GM21423 (cell line): ENCODE results near the gene TUBD1.
"Not testable (repeated sequence)": the region's sequence is repeated elsewhere in the genome, so short reads cannot be mapped to it uniquely, and the experiment has no call there.

Experiments
- ATAC-seq: cut with Tn5 transposase; IDR thresholded peaks from one replicate; pipeline ENCODE4 v1.9.1; 2021; ENCODE audit warnings: mild to moderate bottlenecking, moderate library complexity; ENCODE audit not compliant: unreplicated experiment

The TUBD1 gene, protein sequence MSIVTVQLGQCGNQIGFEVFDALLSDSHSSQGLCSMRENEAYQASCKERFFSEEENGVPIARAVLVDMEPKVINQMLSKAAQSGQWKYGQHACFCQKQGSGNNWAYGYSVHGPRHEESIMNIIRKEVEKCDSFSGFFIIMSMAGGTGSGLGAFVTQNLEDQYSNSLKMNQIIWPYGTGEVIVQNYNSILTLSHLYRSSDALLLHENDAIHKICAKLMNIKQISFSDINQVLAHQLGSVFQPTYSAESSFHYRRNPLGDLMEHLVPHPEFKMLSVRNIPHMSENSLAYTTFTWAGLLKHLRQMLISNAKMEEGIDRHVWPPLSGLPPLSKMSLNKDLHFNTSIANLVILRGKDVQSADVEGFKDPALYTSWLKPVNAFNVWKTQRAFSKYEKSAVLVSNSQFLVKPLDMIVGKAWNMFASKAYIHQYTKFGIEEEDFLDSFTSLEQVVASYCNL

DNA sequence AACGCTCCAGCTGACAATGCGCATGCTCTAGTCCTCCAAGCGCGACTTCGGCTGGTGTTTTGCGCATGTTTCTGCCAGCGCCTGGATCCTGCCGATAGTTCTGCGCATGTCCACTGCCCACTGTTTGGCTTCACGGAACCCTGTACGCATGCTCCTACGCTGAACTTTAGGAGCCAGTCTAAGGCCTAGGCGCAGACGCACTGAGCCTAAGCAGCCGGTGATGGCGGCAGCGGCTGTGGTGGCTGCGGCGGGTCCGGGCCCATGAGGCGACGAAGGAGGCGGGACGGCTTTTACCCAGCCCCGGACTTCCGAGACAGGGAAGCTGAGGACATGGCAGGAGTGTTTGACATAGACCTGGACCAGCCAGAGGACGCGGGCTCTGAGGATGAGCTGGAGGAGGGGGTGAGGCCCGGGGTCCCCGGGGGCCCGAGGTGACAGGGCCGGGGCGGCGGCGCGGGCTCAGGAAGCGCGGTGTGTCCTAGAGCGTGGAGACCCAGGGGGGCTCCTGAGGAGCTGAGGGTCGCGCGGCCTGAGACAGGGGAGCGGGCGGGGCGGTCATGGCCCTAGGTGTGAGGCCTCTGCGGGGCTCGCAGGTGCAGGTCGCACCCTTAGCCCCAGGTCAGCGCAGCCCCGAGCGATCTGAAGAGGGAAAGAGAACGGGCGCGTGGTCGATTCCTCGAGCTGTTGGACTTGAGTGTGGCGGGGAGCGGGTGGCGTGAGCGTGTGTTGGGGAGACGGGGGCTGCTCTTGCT, at the start of gene TUBD1, which contains the start of gene RPS6KB1:
Gene TUBD1, minus strand, starts transcription at position 20 of the 752 bp plus-strand sequence. CDS start 1,941 bp downstream, outside the sequence.
Gene RPS6KB1, plus strand, starts transcription at position 198 of the 752 bp plus-strand sequence. Its CDS starts 64 bp downstream, at position 262.
- ATAC-seq, result peak; percentile 89

DNA sequence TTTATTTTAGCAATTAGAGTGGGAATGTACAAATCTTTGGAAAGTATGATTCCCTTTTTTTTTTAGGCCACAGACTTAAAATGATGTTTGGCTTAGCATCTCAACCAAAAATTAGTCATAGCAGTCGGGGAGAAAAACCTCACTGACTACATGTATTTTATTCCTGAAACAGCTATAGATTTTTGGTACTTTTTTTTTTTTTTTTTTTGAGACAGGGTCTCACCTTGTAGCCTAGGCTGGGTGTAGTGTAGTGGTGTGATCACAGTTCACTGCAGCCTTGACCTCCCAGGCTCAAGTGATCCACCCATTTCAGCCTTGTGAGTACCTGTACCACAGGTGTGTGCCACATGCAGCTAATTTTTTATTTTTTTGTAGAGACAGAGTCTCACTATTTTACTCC, 48.4 kb upstream of the TUBD1 start:
- no peak for ATAC-seq

DNA sequence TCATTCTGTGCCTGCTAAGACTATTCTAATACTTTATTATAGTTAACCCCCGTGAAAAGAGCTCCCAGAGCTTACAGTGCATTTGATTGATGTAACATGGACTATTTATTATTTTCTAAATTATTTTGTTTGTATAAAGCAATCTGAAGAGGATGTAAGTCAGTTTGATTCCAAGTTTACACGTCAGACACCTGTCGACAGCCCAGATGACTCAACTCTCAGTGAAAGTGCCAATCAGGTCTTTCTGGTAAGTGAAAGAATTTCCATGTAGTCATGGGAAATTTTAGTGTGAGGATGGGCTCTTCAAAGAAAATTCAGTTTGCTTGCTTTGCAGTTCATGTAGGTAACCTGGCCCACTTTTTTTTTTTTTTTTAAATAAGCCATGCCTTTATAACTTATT, 48.0 kb upstream of the TUBD1 start:
- ATAC-seq, result not testable (repeated sequence)

DNA sequence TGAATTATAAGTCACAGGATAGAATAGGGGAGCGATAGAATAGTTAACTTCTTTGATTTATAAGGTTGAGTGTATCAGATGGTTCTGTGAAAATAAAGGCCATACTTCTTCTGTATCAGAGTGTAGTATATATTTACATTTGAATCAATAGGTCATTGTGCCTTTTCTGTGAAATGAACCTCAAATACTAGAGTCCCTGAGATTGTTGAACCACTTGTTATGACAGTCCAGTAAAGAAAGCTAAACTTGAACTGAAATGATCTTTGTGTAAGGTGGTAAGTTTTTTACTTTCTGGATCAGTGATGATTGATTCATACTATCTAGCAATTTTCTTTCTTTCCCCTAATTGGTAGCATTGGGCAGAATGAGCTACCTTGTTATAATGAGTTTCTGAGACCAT, 40.6 kb upstream of the TUBD1 start:
- not testable (repeated sequence) for ATAC-seq

DNA sequence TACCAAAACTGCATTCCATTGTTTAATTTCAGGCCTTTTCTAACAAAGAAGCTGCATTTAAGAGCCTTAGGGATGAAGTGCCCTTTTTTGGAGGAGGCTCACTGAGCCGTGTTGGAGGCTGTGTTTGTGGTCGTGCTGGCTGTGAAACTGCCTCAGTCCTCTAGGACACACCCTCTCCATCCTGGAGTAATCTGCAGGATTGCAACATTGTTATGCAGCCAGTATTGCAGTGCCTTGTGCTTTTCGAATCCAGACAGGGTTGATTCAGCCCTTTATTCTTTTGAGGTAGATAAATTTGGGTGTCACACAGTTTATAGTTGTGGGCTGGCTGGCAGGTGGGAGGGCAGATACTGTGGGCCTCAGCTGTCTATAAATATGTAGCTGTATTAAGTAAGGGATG, 38.0 kb upstream of the TUBD1 start:
- not testable (repeated sequence) for ATAC-seq

DNA sequence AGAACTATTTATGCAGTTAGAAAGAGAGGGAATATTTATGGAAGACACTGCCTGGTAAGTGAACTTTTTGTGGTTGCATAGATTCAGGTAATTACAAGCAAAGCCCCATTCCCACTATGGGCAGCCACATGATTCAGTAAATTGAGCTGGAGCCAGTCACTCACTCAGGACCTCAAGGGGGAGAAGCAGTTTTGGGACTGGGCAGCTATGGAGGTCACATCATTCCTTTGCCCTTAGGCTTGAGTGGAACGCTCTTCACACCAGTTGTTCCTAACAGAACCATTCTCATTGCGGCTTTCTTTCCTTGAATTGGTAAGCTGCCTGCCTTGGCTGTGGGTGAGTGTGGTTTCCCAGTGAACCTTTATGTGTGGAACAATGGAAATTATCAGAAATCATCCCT, 37.4 kb upstream of the TUBD1 start:
- not testable (repeated sequence) for ATAC-seq

DNA sequence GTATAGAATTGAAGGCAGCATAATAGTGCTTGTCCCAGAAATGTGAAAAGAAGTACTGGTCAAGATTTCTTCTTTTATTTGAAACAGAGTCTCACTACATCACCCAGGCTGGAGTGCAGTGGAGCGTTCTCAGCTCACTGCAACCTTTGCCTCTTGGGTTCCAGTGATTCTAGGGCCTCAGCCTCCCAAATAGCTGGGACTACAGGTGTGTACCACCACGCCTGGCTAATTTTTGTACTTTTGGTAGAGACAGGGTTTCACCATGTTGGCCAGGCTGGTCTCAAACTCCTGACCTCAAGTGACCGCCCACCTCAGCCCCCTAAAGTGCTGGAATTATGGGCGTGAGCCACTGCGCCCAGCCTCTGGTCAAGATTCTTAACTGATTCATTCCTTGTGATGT, 27.9 kb upstream of the TUBD1 start:
- ATAC-seq, result not testable (repeated sequence)

DNA sequence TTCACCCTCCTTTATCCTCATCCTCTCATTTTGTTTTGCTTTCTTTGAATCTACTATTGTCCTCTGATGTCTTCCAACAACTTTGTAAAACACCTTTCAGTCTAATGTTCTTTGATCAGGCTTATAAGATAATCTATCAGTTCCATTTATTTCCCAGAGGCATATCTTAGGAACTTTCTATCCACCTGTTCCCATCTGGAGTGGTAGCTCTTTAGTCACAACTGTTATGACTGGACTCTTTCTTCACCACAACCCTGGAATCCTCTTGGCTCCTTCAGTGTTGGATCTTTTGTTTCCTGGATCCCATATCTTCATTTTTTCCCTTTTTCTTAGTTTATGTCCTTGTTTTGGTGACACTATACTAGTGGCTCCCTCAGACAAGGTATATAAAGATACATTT, 23.7 kb upstream of the TUBD1 start:
- ATAC-seq, result no peak

DNA sequence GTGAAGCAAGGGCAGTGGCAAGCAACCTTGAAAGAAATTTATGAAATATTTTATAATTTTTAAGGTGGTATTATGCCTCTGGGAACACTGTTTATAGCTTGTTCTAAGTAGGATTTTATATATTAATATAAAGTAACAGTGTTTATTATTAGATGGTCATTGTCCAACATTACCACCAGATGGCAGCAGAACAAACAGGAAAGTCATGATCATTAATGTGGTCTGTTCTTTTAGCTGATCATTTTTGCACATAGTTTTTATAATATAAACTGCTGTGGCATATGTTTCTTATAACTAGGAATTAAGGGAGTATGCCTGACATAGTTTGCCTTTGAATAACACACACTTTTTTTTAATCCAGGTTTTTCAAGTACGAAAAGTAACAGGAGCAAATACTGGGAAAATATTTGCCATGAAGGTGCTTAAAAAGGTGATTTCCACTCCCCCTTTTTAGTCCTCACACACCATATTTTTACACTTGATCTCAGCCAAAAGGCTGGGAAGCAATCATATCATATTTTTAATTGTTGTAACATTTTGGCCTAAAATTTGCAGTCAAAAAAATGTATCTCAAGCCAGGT, 21.6 kb upstream of the TUBD1 start:
- no peak for ATAC-seq

DNA sequence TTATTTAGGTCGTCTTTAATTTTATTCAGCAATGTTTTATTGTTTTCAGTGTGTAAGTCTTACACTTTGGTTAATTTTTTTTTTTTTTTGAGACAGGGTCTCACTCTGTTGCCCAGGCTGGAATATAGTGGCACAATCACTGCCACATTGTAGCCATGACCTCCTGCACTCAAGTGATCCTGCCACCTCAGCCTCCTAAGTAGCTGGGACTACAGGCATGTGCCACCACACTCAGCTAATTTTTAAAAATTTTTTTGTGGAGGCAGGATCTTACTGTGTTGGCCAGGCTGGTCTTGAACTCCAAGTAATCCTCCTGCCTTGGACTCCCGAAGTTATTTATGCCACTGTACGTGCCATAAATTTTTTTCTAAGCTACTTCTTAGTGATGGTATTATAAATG, 14.7 kb upstream of the TUBD1 start:
- no peak for ATAC-seq

DNA sequence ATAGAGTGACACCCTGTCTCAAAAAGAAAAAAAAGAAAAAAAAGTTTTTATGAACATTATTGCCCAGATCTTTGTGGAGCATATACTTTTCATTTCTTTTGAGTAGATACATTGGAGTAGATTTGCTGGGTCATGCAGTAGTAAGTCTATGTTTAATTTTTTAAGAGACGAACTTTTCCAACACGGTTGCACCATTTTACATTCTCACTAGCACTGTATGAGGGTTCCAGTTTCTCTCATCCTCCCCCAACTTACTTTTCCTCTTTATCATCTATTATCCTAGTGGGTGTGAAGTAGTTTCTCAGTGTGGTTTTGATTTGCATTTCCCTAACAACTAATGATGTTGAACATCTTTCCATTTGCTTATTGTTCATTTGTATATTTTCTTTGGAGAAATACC, 10.7 kb upstream of the TUBD1 start:
- no peak for ATAC-seq

DNA sequence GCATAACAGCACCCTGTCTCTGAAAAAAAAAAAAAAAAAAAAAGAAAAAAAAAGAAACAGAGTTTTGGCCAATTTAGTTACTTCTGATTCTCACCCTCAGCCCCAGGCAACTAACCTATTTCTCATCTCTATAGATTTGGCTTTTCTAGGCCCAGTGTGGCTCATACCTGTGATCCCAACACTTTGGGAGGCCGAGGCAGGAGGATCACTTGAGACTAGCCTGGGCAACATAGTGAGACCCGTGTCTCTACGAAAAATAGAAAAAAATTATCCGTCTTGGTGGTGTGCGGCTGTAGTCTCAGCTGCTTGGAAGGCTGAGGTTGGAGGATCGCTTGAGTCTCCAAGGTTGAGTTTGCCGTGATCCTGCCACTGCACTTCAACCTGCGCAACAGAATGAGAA, 8.9 kb upstream of the TUBD1 start:
- ATAC-seq, result no peak

DNA sequence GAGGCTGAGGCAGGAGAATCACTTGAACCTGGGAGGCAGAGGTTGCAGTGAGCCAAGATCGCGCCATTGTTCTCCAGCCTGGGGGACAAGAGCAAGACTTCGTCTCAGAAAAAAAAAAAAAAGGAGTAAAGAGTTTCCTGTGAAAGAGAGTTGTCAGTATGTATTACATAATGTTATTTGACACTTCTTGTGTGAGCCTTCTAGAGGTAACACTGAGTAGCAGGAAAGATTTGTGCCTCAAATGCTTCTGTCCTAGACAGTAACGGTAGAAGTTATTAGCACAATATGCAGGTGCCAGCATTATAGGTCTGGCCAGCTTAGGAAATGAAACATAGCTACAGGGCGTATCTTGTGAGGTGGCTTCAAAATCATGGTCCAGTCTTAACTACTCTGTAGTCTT, 6.4 kb upstream of the TUBD1 start:
- no peak for ATAC-seq

DNA sequence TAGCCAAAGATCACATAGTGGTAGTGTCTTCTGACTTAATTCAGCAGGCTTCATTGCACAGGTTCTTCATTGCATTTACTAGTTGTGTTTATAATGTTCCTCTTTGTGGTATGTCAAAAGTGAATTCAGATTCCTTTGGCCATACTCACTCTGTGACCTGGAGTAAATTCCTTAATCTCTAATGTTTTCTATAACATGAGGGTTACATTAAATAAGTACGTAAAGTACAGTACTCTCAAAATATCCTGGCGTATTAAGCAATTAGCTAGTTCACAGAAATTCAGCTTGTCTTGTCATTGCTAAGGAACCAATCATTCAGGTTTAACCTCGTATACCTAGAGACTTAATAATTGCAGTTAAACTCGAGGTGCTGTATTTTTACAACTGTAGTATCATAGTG, 4.3 kb upstream of the TUBD1 start:
- ATAC-seq, result no peak

DNA sequence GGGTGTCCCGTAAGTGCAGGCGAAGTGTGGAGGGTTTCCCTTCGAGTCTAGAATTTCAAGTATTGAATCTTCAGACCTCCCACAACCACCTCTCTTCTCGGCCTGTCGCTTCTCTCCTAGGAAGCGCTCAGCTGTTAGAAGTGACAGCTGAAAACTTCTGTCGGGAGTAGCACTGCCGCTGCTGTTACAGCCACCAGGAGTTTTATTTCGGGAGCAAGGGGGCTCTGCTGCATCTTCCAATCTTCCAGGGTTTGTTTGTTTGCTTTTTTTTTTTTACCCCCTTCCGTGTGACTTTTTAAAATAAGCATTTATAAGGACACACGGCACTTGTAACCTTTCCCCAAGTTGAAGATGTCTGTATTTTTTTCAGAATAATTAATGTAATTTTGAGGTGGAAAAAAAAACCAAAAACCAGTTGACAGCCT, 945 bp upstream of the TUBD1 start:
- peak; percentile 2 for ATAC-seq

DNA sequence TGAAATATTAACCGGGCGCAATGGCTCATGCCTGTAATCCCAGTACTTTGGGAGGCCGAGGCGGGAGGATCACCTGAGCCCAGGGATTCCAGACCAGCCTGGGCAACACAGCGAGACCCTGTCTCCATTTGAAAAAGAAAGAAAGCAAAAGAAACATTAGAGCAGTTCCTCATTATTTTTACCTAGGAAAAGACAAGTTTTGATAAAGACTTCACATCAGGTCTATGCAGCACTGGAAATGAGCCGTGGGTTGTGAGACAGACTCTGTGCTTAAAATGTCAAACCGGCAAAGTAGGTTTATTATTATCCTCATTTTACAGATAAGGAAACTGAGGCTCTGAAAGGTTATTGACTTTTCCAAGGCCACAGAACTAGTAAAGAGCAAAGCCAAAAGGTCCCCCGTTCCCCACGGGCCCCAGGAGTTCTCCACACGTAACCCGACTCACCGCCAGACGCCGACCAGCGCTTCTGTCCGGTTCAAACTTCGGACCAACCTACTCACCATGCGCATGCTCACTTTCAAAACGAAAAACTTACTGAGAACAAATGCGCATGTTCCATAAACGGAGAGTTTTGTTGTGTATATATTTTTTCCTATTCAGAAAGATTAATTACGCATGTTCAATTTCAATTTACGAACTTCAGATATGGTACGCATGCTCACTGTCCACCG, 356 bp downstream of the TUBD1 start:
- ATAC-seq, result peak; percentile 43

DNA sequence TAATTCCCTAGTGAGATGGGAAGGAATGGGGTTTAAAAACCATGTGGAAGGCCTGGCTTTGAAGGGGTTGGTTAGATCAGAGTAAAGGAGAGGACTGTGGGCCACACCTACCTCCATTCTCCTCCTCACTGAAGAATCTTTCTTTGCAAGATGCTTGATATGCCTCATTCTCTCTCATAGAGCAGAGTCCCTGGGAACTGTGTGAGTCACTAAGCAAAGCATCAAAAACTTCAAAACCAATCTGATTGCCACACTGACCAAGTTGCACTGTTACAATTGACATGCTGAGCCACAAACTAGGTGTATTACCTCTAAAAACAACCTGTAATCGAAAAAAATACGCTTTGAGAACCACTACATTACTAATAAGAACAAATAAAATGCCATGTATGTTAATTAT, 2.0 kb downstream of the TUBD1 start:
- ATAC-seq, result no peak

DNA sequence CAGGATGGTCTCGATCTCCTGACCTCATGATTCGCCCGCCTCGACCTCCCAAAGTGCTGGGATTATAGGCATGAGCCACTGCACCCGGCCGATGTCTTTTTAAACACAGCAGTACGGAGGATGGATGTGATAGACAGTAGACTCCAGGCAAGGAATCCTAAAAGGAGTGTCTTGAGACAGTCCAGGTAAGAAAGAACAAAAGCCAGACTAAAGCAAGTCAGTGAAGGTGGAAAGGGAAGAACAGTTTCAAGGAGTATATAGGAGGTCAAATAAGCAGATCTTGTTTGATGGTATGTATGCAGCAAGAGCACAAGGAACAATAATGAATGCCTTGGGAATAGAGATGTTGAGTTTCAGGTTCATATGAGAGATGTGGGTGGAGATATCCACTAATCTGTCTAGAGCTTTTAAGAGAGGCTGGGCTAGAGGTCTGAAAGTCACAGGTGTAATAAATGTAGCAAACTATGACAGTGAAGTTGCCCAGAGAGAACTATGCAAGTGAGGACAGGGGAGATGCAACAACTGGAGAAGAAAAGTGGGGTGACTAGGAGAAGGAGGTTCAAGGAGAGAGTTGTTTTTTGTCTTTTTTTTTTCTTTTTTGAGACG, 4.5 kb downstream of the TUBD1 start:
- ATAC-seq, result no peak

DNA sequence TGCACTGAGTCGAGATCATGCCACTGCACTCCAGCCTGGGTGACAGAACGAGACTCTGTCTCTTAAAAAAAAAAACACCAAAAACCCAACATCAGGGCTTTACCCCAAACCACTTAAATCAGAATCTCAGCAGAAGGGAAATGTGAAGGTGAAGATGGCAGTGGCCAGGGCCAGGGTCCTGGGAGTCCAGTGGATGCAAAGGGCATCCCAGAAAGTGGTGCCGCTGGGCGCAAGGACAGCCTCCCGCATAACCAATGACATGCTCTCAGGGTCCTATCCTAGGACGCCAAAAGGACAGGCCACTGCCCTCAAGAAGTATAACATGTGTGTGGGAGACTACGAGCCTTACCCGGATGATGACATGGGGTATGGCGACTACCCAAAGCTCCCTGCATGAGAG, 7.9 kb downstream of the TUBD1 start:
- ATAC-seq, result no peak

DNA sequence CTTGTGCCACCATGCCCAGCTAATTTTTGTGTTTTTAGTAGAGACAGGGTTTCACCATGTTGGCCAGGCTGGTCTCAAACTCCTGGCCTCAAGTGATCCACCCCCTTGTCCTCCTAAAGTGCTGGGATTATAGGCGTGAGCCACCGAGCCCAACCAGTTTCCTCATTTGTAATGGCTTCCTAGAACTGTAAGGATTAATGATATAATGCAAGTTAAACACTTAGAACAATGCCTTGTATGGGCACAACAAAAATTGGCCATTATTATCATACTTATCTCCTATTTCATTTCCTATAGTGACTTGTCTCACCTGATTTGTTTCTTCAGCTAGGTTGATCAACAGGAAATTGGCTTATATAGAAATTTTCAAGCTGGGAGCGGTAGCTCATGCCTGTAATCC, 14.1 kb downstream of the TUBD1 start:
- ATAC-seq, result no peak

DNA sequence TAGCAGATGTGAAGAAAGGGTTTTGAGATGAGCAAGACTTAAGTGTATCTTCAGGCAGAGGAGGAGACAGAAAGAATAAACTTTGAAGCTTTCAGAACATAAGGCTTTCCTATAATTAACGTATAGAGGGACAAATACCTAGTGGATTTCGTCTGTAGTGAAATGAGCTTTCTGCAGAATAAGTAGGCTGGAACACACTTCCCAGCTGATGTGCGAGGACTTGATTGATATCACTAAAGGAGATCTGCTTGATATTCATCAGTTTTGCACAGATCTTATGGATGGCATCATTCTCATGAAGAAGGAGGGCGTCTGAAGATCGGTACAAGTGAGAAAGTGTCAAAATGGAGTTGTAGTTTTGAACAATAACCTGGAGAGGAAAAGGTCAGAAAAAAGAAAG, 14.8 kb downstream of the TUBD1 start:
- no peak for ATAC-seq
